ENCODE measurements around the gene CHST12. TPM values are rescaled to one million over a fixed set of nuclear protein-coding genes. Genes with fewer than 3 reads are reported as not detected.
"Not testable (repeated sequence)": the region's sequence is repeated elsewhere in the genome, so short reads cannot be mapped to it uniquely, and the experiment has no call there.

CHST12 gene
- total RNA-seq, 1 experiment from 2014 or later: 9.9 TPM

DNA sequence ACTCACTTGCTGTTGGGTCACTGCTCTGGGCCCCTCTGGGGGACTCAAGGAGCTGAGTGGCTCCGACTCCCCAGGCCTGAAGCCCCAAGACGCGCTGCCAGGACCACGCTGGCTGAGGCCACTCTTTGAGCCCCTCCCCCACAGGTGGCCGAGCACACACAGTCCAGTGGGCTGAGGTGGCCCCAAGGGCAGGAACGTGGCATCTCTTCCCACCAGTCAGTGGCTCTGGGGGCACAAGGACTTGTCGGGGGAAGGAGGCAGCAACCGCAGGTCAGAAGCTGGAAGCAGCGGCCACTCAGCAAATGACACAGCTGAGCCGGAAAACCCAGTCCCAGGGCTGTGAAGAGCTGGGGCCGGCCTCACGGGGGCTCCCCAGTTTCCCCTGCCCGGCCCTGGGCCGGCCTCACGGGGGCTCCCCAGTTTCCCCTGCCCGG, 48.7 kb downstream of the CHST12 start:
- POLR2A ChIA-PET: interaction anchor here (1.1 kb wide), 1 partner anchor 229 kb away, joined by 3 read pairs; no protein-coding TSS in a partner anchor
- Mint-ChIP-seq H3K9me3 (ENCODE audit: unreplicated experiment) (no peaks in the 10 kb centered on the region), H3K27me3 (ENCODE audit: insufficient read depth, unreplicated experiment) (no peaks in the 10 kb centered on the region), H3K4me3 (ENCODE audit: unreplicated experiment) (no peak overlapping the region), H3K4me1 (ENCODE audit: insufficient read depth, unreplicated experiment) (no peaks in the 10 kb centered on the region), H3K36me3 (ENCODE audit: insufficient read depth, unreplicated experiment) (peaks cover 4% of the 10 kb centered on the region), H3K27ac (ENCODE audit: low read depth, unreplicated experiment) (no peak overlapping the region)
- TF ChIP-seq, protein P1, sequence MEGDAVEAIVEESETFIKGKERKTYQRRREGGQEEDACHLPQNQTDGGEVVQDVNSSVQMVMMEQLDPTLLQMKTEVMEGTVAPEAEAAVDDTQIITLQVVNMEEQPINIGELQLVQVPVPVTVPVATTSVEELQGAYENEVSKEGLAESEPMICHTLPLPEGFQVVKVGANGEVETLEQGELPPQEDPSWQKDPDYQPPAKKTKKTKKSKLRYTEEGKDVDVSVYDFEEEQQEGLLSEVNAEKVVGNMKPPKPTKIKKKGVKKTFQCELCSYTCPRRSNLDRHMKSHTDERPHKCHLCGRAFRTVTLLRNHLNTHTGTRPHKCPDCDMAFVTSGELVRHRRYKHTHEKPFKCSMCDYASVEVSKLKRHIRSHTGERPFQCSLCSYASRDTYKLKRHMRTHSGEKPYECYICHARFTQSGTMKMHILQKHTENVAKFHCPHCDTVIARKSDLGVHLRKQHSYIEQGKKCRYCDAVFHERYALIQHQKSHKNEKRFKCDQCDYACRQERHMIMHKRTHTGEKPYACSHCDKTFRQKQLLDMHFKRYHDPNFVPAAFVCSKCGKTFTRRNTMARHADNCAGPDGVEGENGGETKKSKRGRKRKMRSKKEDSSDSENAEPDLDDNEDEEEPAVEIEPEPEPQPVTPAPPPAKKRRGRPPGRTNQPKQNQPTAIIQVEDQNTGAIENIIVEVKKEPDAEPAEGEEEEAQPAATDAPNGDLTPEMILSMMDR (IDR thresholded peaks at IDR 0.05; ENCODE audit: unreplicated experiment): no peak
- intact Hi-C loops (cut with micrococcal nuclease): no loop called here
- CTCF ChIA-PET: interaction anchor here (0.5 to 6.2 kb wide), 13 partner anchors 12 to 785 kb away, joined by 3 to 61 read pairs (median 3); no protein-coding TSS in a partner anchor
- no TSS peak for BruUV-seq (replicated peaks)
- DNase-seq (ENCODE audit: unreplicated experiment): no peak

- H3K27me3 Mint-ChIP-seq (ENCODE audit: insufficient read depth, unreplicated experiment): no peaks in the 10 kb centered on the region
- CTCF ChIA-PET: interaction anchor here (0.5 to 6.2 kb wide), 13 partner anchors 11 to 784 kb away, joined by 3 to 61 read pairs (median 5); no protein-coding TSS in a partner anchor
Measured at GRCh38 chr7:2452643-2453270, 49.3 kb downstream of the CHST12 start.

DNA sequence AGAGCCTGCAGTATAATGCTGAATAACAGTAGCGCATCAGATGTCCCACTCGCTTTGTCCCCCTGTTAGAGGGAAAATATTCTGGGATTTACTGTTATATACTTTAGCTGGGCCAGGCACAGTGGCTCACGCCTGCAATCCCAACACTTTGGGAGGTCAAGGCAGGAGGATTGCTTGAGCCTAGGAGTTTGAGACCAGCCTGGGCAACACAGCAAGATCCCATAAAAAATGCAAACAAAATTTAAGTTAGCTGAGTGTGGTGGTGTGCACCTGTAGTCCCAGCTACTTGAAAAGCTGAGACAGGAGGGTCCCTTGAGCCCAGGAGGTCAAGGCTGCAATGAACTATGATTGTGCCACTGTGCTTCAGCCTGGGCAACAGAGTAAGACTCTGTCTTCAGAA, 50.4 kb downstream of the CHST12 start:
- H3K27me3 Mint-ChIP-seq (ENCODE audit: insufficient read depth, unreplicated experiment); H3K9me3 Mint-ChIP-seq (ENCODE audit: unreplicated experiment); H3K27ac Mint-ChIP-seq (ENCODE audit: low read depth, unreplicated experiment); H3K36me3 Mint-ChIP-seq (ENCODE audit: insufficient read depth, unreplicated experiment); BruUV-seq (replicated peaks); H3K4me1 Mint-ChIP-seq (ENCODE audit: insufficient read depth, unreplicated experiment); DNase-seq (ENCODE audit: unreplicated experiment); intact Hi-C loops (cut with micrococcal nuclease); H3K4me3 Mint-ChIP-seq (ENCODE audit: unreplicated experiment): not testable (repeated sequence)
- ChIA-PET CTCF (interaction anchor here (0.7 to 6.2 kb wide), 8 partner anchors 11 to 256 kb away, joined by 3 to 48 read pairs (median 4); no protein-coding TSS in a partner anchor), POLR2A (interaction anchor here (0.9 kb wide), 1 partner anchor 17 kb away, joined by 7 read pairs; no protein-coding TSS in a partner anchor)

More at GRCh38 chr7:2452643-2453270, 49.3 kb downstream of the CHST12 start:
- TF ChIP-seq, protein P1 (IDR thresholded peaks at IDR 0.05; ENCODE audit: unreplicated experiment): no peak
- Mint-ChIP-seq H3K4me3 (ENCODE audit: unreplicated experiment) (no peak overlapping the region), H3K36me3 (ENCODE audit: insufficient read depth, unreplicated experiment) (peaks cover 4% of the 10 kb centered on the region), H3K4me1 (ENCODE audit: insufficient read depth, unreplicated experiment) (no peaks in the 10 kb centered on the region), H3K9me3 (ENCODE audit: unreplicated experiment) (no peaks in the 10 kb centered on the region), H3K27ac (ENCODE audit: low read depth, unreplicated experiment) (no peak overlapping the region)
- DNase-seq (ENCODE audit: unreplicated experiment): no peak
- intact Hi-C loops (cut with micrococcal nuclease): no loop called here
- POLR2A ChIA-PET: no interaction called here
- no TSS peak for BruUV-seq (replicated peaks)

DNA sequence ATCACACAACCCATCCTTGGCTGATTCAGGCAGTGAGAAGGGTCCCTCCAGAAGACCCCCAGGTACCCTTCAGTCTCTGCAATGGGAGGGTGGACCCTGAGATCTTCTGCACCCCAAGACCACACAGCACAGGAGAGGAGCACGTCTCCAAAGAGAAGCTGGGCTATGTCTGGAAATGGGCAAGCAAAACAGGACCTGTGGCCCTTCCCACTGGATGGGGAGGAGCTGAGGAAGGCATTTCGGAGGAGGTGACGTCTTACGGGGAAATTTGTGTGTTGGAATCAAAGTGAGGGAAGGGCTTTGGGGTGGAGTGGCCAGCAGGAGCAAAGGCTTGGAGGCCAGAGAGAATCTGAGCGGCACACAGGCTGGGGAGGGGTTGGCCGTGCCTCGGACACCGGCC, 56.3 kb downstream of the CHST12 start:
- POLR2A ChIA-PET: no interaction called here
- CTCF ChIA-PET: interaction anchor here (0.6 to 2.1 kb wide), 4 partner anchors 9 to 301 kb away, joined by 3 to 10 read pairs (median 4); no protein-coding TSS in a partner anchor
- peaks cover 5% of the 10 kb centered on the region for H3K36me3 Mint-ChIP-seq (ENCODE audit: insufficient read depth, unreplicated experiment)

More for the DNA sequence above, 56.3 kb downstream of the CHST12 start:
- TF ChIP-seq, protein P1 (IDR thresholded peaks at IDR 0.05; ENCODE audit: unreplicated experiment): no peak
- H3K27ac Mint-ChIP-seq (ENCODE audit: low read depth, unreplicated experiment): no peak overlapping the region
- no TSS peak for BruUV-seq (replicated peaks)
- no peak for DNase-seq (ENCODE audit: unreplicated experiment)
- no peaks in the 10 kb centered on the region for H3K9me3 Mint-ChIP-seq (ENCODE audit: unreplicated experiment)
- intact Hi-C loops (cut with micrococcal nuclease): no loop called here
- H3K4me1 Mint-ChIP-seq (ENCODE audit: insufficient read depth, unreplicated experiment): peaks cover 10% of the 10 kb centered on the region
- H3K4me3 Mint-ChIP-seq (ENCODE audit: unreplicated experiment): no peak overlapping the region
- H3K27me3 Mint-ChIP-seq (ENCODE audit: insufficient read depth, unreplicated experiment): no peaks in the 10 kb centered on the region

Measured in MCF 10A (cell line).